A549 (cell line): ENCODE data around the gene PLCH2.

Source experiments
- JUNB ChIP-seq: fragments of >200 bp; sonication (Bioruptor Twin); formaldehyde crosslinking; IDR thresholded peaks from 2 replicates; pipeline ENCODE4 v1.6.1; 2016
- ZFP36 ChIP-seq: fragments of 450-650 bp; IDR thresholded peaks from 2 replicates; pipeline ENCODE4 v1.6.1; 2014; ENCODE audit warnings: borderline replicate concordance; ENCODE audit not compliant: partially characterized antibody
- TF ChIP-seq, protein P1 (sequence below): IDR thresholded peaks from 2 replicates; pipeline ENCODE4 v1.6.1; 2012
- TF ChIP-seq, protein P2 (sequence below): fragments of >200 bp; sonication (Bioruptor Twin); formaldehyde crosslinking; IDR thresholded peaks from 3 replicates; pipeline ENCODE4 v1.5.1; 2016

DNA sequence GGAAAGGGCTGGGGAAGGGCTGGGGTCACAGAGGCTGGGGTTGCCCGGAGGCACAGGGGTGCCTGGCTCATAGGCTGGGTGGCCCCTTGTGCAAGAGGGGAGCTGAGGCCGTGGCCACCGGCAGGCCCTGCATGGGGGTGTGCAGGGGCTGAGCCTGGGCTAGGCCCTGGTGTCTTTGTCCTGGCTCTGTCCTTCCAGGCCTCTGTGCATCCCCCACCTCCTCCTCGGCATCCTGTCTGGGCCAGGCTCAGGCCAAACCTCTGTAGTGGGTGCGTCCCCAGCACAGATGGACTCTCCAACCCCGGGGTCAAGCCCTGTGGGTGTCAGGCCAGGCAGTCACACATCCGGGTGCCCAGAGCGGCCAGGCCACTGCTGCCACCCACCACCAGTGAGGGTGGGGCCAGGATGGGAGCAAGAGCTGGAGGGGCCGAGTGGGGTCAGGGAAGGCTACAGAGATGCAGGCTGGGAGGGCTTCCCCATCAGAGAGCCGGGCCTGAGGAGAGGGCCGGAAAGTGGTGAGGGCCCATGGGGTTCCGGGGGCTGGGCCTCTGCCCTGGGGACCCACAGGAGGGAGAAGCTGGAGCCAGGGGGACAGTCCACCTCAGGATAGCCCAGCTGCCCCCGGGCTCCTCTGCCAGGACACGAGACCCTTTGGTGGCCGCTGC lies 30.9 kb downstream of the PLCH2 start:
- no peak for TF ChIP-seq ZFP36
- no peak for TF ChIP-seq JUNB
- TF ChIP-seq, protein P1, sequence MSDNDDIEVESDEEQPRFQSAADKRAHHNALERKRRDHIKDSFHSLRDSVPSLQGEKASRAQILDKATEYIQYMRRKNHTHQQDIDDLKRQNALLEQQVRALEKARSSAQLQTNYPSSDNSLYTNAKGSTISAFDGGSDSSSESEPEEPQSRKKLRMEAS, result no peak
- TF ChIP-seq, protein P2, sequence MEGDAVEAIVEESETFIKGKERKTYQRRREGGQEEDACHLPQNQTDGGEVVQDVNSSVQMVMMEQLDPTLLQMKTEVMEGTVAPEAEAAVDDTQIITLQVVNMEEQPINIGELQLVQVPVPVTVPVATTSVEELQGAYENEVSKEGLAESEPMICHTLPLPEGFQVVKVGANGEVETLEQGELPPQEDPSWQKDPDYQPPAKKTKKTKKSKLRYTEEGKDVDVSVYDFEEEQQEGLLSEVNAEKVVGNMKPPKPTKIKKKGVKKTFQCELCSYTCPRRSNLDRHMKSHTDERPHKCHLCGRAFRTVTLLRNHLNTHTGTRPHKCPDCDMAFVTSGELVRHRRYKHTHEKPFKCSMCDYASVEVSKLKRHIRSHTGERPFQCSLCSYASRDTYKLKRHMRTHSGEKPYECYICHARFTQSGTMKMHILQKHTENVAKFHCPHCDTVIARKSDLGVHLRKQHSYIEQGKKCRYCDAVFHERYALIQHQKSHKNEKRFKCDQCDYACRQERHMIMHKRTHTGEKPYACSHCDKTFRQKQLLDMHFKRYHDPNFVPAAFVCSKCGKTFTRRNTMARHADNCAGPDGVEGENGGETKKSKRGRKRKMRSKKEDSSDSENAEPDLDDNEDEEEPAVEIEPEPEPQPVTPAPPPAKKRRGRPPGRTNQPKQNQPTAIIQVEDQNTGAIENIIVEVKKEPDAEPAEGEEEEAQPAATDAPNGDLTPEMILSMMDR, result no peak
